NOMO-1 (cell line): ENCODE results near the gene BANF1.

Source experiments
- DNase-seq, 2 experiments: peaks; one replicate each; lab custom pipeline; 2025; ENCODE audit not compliant: unreplicated experiment in 2 of 2; lab: John Stamatoyannopoulos, UW

Gene BANF1

GRCh38 chr11:65978391-65979238 lies 23.7 kb upstream of the BANF1 start:
- no peak for DNase-seq

- no peak for DNase-seq
These were observed 23.0 kb upstream of the BANF1 start for GRCh38 chr11:65979261-65979759.

- DNase-seq: no peak
These were observed 21.1 kb upstream of the BANF1 start for GRCh38 chr11:65981101-65981740.

GRCh38 chr11:65981972-65982823 lies 20.1 kb upstream of the BANF1 start:
- no peak for DNase-seq

GRCh38 chr11:65982824-65983588 lies 19.3 kb upstream of the BANF1 start:
- no peak for DNase-seq

GRCh38 chr11:65983589-65983987 lies 18.7 kb upstream of the BANF1 start:
- DNase-seq: no peak

GRCh38 chr11:65987336-65987735 lies 15.0 kb upstream of the BANF1 start:
- DNase-seq: no peak

GRCh38 chr11:65988791-65989592 lies 13.3 kb upstream of the BANF1 start:
- DNase-seq: peak; percentile 77 to 95

- no peak for DNase-seq
These were observed 10.2 kb upstream of the BANF1 start for GRCh38 chr11:65992056-65992455.

GRCh38 chr11:65997286-65997685 lies 5.0 kb upstream of the BANF1 start:
- no peak for DNase-seq

GRCh38 chr11:66002648-66003225 lies 434 bp downstream of the BANF1 start:
- peak; percentile 26 to 55 for DNase-seq

- DNase-seq: no peak
These were observed 988 bp downstream of the BANF1 start for GRCh38 chr11:66003291-66003690.

- no peak for DNase-seq
These were observed 1.9 kb downstream of the BANF1 start for GRCh38 chr11:66004186-66004585.

GRCh38 chr11:66006134-66006890 lies 4.0 kb downstream of the BANF1 start:
- no peak for DNase-seq

- DNase-seq: no peak
These were observed 4.5 kb downstream of the BANF1 start for GRCh38 chr11:66006891-66007176.

GRCh38 chr11:66007201-66007634 lies 4.9 kb downstream of the BANF1 start:
- DNase-seq: no peak

- no peak for DNase-seq
These were observed 5.8 kb downstream of the BANF1 start for GRCh38 chr11:66008095-66008467.

GRCh38 chr11:66008468-66009101 lies 6.3 kb downstream of the BANF1 start:
- DNase-seq: no peak
